ENCODE results near the gene BCO2.
"Not testable (repeated sequence)": the region's sequence is repeated elsewhere in the genome, so short reads cannot be mapped to it uniquely, and the experiment has no call there.

The BCO2 gene

GRCh38 chr11:112165049-112165448 lies 10.3 kb upstream of the BCO2 start:
- no peak for DNase-seq

- DNase-seq, result no peak
Observed at GRCh38 chr11:112166562-112166961, 8.8 kb upstream of the BCO2 start.

- DNase-seq, result no peak
Observed at GRCh38 chr11:112167145-112167544, 8.2 kb upstream of the BCO2 start, which contains the start of gene TEX12. Gene TEX12 (plus strand): TSS chr11:112167372. CDS start chr11:112169269, 1,897 bp downstream.

GRCh38 chr11:112172362-112172994 lies 2.8 kb upstream of the BCO2 start:
- no peak for DNase-seq

DNA sequence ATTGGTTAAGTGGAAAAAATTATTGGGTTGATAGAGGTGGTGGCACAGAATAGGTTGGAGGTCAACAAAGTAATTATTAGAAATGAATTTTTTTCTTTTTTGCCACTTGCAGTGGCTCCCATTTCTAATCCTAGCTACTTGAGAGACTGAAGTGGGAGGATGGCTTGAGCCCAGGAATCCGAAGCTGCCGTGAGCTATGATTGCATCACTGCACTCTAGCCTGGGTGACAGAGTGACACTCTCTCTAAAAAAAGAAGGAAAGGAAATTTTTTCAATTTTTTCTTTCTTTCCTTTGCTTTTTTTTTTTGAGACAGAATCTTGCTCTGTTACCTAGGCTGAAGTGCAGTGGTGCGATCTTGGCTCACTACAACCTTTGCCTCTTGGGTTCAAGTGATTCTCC lies 2.2 kb upstream of the BCO2 start:
- DNase-seq, result no peak

DNA sequence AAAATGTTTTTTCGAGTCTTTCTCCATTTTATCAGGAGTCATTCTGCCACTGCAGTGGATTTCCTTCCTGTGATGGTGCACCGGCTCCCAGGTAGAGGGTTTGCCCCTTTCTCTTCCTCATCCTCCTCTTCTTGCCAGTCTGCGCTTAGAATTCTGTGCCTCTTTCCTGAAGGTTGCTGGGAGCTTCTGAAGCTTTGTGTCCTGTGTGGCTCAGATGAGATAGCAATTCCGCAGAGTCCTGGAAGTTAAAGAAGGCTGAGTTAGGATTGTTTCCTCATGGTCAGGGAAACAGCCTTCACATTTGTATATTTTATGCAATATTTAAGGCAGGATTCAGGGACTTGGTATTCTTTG lies 264 bp downstream of the BCO2 start:
- DNase-seq, result peak in 4 of 58 donors; percentile 28 to 57 (median 51)

DNA sequence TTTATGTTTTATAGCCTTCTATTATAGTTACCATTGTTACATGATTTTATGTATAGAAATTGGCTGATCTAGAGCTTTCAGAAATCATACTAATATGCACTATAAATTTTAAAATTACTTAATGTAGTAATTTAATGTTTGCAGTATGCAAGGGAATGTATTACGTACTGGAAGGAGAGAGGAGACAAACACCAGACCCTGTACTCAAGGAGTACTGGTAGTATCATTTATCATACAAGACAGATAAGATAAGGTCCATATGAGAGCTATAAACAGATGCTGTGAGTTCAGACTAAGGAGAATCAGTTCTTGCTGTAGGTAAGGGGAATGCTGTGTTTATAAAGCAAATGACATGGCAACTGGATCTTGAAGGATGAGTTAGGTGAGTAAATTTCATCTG lies 765 bp downstream of the BCO2 start:
- no peak for DNase-seq

- DNase-seq, result no peak
Observed at GRCh38 chr11:112177589-112177988, 2.3 kb downstream of the BCO2 start.

GRCh38 chr11:112178428-112178827 lies 3.1 kb downstream of the BCO2 start:
- DNase-seq, result no peak

DNA sequence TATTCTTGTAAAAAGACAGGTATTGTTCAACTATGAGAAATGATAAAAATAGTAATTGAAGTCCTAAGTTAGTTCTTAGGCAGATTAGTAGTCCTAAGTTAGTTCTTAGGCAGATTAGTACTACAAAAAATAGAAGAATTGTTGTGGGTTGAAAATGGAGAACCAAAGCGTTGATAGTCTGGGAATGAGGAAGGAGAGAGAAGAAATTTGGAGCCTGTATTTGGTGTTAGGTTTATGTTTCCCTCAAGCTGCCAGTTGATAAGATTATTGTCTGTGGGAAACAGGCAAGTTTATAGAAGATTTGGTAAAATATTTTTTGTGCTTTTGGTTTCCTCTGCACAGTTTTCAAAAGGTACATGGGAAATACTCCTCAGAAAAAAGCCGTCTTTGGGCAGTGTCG lies 3.6 kb downstream of the BCO2 start:
- no peak for DNase-seq

GRCh38 chr11:112179601-112180000 lies 4.3 kb downstream of the BCO2 start:
- DNase-seq, result peak in 12 of 58 donors; percentile 4 to 25 (median 10)

DNA sequence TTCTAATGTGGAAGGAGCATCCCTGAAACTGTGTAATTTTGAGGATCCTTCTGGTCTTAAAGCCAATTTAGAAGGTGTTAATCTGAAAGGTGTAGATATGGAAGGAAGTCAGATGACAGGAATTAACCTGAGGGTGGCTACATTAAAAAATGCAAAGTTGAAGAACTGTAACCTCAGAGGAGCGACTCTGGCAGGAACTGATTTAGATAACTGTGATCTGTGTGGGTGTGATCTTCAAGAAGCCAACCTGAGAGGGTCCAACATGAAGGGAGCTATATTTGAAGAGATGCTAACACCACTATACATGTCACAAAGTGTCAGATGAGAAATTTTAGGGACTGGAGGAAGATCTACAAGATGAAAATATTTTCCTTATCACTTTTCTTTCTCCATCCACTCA lies 7.6 kb downstream of the BCO2 start:
- DNase-seq, result no peak

GRCh38 chr11:112185883-112186282 lies 10.6 kb downstream of the BCO2 start:
- DNase-seq, result no peak

GRCh38 chr11:112186304-112186703 lies 11.0 kb downstream of the BCO2 start:
- no peak for DNase-seq

- DNase-seq, result not testable (repeated sequence)
Observed at GRCh38 chr11:112195113-112195512, 19.8 kb downstream of the BCO2 start.

DNA sequence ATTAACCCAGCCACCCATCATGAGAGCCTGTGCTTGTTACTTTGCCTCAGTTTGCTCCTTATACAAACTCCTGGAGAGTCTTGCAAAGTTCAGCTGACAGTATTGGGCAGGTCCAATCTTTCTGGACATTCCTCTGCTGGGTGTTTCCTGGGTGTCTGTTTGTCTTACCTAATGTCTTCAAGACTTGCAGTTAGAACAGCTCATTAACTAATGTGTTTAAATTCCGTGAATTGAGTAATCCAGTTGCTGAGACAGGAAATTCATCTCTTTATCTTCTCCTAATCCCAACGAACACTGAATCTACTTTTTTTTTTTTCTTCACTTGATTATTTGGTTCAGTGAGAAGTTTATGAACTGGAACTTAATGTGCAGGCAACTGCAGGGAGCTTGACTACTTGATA lies 20.6 kb downstream of the BCO2 start:
- DNase-seq, result no peak

- DNase-seq, result no peak
Observed at GRCh38 chr11:112196519-112197087, 21.3 kb downstream of the BCO2 start.

- DNase-seq, result not testable (repeated sequence)
Observed at GRCh38 chr11:112199101-112199500, 23.8 kb downstream of the BCO2 start.

- no peak for DNase-seq
Observed at GRCh38 chr11:112200252-112200651, 24.9 kb downstream of the BCO2 start.

DNA sequence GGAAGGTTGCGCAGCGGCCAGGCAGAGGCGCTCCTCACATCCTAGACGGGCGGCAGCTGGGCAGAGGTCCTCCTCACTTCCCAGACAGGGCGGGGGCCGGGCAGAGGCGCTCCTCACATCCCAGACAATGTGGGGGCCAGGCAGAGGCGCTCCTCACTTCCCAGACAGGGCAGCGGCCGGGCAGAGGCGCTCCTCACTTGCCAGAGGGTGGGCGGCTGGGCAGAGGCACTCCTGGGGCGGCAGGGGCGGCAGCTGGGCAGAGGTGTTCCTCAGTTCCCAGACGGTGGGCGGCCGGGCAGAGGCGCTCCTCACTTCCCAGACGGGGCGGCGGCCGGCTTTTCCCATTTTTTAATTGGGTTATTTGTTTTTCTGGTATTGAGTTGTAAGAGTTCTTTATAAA lies 30.8 kb downstream of the BCO2 start:
- DNase-seq, result no peak

DNA sequence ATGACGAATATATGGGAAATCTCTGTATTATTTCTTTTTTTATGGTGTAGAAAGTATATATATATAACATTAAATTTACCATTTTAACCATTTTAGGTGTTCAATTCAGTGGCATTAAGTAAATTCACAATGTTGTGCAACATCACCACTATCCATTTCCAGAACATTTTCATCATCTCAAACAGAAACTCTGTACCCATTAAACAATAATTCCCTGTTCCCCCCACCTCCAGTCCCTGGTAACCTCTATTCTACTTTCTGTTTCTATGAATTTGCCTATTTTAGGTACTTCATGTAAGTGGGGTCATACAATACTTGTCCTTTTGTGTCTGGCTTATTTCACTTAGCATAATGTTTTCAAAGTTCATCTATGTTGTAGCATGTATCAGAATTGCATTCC lies 35.6 kb downstream of the BCO2 start:
- DNase-seq, result no peak

DNA sequence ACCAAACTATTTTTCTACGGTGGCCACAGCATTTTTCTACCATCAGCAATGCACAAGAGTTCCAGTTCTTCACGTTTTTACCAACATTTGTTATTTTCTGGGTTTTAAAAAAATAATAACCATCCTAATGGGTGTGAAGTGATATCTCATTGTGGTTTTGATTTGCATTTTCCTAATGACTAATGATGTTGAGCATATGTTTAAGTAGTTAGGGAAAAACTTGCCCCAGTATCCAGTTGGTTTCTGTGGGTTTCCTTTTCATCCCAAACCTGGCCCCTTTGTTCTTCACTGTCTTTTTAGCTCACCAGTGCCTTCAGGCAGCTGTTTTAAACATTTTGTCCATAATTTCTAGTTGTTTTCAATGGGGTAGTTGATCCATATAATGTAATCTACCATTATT lies 36.2 kb downstream of the BCO2 start:
- no peak for DNase-seq

DNA sequence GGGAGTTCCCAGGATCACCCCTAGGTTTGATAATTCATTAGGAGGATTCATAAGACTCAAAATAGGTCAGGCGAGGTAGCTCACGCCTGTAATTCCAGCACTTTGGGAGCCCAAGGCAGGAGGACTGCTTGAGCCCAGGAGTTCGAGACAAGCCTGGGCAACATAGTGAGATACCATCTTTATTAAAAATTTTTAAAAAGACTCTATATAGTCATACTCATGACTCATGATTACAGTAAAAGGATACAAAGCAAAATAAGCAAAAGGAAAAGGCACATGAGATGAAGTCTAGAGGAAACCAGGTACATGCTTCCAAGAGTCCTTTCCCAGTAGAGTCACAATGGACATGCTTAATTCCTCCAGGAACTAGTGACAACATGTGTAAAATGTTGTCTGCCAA lies 37.0 kb downstream of the BCO2 start:
- DNase-seq, result no peak

- DNase-seq, result no peak
Observed at GRCh38 chr11:112212710-112213109, 37.4 kb downstream of the BCO2 start.

Measured in anterior cingulate cortex (tissue), 58 donors.